ENCODE measurements around the gene PA2G4.
"Not testable (repeated sequence)": the region's sequence is repeated elsewhere in the genome, so short reads cannot be mapped to it uniquely, and the experiment has no call there.

Gene PA2G4

DNA sequence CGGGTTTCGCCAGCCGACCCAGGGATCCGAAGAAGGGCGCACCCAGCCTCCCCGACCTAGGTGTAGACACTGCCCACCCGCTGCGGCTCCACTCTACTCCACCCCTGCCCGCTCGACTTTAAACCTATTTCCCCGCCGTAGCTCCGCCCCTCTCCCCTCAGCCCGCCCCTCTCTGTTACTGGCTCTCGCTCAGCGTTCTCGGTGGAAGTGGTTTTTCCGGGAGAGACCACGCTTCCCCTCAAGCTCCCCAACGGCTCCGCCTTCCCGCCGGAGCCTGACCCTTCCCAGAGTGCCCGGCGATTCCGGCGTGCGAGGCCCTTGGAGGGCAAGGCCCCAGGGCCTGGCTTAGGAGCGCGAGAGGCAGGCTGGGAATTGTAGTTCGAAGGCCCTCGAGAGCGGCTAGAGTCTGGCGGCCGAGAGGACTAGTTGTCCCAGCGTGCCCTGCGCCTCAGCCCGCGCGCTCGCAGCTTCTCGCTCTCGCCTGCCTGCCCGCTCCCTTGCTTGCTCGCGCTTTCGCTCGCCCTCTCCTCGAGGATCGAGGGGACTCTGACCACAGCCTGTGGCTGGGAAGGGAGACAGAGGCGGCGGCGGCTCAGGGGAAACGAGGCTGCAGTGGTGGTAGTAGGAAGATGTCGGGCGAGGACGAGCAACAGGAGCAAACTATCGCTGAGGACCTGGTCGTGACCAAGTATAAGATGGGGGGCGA is at the start of gene PA2G4:
PA2G4 (plus strand) TSS at position 451 of the 706 bp plus-strand sequence; CDS start at position 630, 179 bp downstream.
- DNase-seq = peak; percentile 96 to 97

DNA sequence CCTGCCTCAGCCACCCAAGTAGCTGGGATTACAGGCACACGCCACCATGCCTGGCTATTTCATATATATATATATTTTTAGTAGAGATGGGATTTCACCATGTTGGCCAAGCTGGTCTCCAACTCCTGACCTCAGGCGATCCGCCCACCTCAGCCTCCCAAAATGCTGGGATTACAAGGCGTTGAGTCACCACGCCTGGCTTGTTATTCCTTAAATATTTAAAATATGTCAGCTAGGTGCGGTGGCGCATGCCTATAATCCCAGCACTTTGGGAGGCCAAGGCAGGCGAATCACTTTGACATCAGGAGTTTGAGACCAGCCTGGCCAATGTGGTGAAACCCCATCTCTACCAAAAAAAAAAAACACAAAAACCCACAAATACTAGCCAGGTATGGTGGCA is 44.4 kb upstream of the PA2G4 start:
- DNase-seq = not testable (repeated sequence)

DNA sequence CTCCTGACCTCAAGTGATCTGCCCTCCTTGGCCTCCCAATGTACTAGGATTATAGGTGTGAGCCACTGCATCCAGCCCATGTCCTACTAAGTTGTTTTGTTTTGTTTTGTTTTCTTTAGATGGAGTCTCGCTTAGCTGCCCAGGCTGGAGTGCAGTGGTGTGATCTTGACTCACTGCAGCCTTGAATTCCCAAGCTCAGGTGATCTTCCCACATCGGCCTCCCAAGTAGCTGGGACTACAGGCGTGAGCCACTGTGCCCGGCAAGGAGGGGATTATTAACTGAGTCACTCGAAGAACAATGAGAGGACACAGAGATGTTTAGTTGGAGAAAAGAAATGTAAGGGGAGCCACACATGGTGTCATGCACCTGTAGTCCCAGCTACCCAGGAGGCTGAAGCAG is 42.4 kb upstream of the PA2G4 start:
- no peak for DNase-seq

DNA sequence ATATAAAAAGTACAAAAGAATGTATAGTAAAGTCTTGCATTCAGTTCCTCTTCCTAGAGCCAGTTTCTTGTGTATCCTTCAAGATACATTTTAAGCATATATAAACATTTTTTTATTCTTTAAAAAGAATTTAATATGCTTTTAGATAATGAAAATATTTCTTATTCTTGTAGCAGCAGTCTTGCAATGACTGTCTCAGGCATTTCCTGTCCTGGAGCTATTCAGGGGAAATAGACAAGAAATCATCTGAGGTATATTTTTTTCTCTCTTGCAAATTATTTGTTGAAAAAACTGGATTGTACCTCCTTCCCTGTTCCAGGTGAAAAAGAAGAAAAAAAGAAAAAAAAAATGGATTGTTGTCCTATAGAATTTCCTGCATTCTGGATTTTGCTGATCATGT is 41.4 kb upstream of the PA2G4 start:
- no peak for DNase-seq

DNA sequence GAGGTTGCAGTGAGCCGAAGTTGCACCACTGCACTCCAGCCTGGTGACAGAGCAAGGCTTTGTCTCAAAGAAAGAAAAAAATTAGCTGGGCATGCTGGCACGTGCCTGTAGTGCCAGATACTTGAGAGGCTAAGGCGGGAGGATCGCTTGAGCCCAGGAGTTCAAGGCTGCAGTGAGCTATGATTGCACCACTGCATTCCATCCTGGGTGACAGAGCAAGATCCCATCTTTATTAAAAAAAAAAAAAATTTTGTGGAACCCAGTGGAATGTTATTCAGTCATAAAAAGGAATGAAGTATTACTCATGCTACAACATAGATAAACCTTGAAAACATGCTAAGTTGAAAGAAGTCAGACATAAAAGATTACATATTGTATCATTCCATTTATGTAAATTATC is 32.7 kb upstream of the PA2G4 start:
- no peak for DNase-seq

DNA sequence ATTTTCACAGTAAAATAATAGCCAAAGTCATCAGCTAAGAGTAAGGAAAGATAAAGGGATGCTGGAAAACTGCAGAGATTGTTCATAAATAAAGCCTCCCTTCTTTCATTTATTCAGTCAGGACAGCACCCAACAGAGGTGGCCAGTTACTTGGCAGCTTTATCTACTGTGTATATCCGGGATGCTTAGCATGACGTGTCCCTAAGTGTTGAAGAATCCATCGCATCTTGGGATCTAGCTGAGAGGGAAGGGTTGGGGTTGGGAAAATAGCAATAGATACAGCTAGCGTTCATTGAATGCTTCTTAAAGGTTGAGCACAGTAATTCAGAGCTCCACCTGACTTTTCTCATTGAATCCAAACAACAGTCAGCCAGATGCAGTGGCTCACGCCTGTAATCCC is 30.0 kb upstream of the PA2G4 start:
- no peak for DNase-seq

DNA sequence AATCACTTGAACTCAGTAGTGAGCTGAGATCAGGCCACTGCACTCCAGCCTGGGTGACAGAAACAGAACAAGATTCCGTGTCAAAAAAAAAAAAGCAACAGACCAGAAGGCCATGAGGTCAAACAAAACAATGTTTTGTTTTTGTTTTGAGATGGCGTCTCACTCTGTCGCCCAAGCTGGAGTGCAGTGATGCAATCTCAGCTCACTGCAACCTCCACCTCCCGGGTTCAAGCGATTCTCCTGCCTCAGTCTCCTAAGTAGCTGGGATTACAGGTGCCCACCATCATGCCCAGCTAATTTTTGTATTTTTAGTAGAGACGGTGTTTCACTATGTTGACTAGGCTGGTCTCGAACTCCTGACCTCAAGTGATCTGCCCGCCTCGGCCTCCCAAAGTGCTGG is 26.4 kb upstream of the PA2G4 start:
- not testable (repeated sequence) for DNase-seq

DNA sequence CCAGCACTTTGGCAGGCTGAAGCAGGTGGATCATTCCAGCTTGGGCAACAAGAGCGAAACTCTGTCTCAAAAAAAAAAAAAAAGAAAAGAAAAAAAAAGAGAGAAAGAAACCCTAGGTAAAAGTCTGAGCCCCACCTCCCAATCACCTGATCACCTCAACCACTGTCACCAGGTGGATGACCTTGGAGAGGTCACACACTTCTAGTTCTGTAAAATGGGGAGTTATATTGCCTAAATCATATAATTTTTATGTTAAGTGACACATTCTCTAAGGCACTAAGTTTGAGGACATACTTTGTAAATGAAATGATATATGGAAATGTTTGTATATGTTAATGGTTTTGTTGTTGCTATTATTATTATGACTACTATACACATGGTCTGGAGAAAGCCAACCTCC is 25.9 kb upstream of the PA2G4 start:
- no peak for DNase-seq

DNA sequence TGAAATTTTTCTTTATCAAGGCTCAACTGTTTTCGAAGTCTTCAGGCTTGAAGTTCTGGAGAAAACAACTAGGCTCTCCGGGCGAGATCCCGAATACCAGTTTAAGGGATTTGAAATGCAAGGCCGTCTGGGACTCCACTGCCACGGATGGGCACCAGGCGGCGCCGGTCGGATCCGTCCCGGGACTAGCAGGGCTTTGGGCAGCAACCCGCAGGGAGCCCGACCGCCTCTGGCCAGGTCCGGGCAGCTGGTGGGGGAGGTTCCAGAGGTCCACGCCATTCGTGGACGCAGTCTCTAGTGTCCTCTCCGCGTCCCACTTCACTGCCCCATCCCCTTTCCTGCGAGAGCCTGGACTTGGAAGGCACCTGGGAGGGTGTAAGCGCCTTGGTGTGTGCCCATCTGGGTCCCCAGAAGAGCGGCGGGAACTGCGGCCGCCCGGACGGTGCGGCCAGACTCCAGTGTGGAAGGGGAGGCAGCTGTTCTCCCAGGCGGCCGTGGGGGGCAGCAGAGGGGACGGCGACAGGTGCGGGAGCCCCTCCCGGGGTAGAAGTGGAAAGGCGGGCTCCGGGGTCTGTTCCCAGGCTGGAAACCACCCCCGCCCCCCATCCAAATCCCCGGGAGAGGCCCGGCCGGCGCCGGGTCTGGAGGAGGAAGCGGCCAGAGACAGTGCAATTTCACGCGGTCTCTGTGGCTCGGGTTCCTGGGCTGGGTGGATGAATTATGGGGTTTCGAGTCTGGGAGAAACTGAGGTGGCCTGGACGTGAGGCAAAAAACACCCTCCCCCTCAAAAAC is 25.2 kb upstream of the PA2G4 start:
- peak; percentile 61 to 63 for DNase-seq

DNA sequence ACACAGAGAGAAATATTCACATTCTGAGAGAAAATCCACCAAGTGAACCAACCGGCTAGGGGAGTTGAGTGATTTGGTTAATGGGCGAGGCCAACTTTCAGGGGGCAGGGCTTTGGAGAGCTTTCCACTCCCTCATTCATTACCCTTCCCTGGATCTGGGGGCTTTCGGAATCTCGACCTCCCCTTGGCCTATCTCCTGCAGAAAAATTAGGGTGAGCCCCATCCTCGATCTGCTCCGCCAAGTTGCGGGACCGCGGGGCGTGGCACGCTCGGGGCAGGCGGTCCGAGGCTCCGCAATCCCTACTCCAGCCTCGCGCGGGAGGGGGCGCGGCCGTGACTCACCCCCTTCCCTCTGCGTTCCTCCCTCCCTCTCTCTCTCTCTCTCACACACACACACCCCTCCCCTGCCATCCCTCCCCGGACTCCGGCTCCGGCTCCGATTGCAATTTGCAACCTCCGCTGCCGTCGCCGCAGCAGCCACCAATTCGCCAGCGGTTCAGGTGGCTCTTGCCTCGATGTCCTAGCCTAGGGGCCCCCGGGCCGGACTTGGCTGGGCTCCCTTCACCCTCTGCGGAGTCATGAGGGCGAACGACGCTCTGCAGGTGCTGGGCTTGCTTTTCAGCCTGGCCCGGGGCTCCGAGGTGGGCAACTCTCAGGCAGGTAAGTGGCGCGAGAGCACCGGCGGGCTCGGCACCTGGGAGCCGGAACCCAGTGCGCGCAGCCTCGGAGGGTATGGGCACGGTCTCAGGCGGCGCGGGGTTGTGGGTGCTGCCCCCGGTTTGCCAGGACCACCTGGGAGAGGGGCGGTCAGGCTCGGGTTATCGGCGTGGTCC is 24.4 kb upstream of the PA2G4 start, which contains the start of gene ERBB3:
ERBB3 (plus strand) TSS at position 443 of the 833 bp plus-strand sequence; CDS start at position 579, 136 bp downstream.
- DNase-seq = peak; percentile 7 to 22

DNA sequence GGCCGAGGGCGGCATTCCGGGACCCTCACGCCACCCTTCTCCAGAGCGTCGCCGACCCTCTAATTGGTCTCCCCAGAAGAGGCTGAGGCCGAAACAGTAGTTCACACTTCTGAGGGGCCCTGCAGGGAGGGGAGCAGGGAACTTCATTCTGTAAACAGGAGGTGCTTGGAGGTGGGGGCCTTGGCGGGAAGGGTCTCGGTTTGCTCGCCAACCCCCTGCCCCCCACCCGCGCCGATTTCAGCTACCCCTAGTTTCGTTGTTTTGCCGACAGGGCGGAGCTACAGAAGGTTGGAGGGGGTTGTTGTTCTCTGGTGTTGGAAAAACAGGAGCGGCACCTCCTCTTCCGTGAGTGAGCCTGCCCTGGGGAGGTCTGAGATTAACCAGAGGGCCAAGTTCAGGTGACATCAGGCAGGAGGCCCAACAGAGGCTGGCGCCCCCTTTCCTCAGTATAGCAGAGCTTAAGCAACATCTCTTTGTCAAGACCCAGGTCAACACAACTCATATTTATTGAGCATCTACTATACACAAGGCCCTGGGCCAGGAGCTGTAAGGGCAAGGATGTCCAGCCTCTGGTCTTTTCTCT is 23.7 kb upstream of the PA2G4 start:
- no peak for DNase-seq

DNA sequence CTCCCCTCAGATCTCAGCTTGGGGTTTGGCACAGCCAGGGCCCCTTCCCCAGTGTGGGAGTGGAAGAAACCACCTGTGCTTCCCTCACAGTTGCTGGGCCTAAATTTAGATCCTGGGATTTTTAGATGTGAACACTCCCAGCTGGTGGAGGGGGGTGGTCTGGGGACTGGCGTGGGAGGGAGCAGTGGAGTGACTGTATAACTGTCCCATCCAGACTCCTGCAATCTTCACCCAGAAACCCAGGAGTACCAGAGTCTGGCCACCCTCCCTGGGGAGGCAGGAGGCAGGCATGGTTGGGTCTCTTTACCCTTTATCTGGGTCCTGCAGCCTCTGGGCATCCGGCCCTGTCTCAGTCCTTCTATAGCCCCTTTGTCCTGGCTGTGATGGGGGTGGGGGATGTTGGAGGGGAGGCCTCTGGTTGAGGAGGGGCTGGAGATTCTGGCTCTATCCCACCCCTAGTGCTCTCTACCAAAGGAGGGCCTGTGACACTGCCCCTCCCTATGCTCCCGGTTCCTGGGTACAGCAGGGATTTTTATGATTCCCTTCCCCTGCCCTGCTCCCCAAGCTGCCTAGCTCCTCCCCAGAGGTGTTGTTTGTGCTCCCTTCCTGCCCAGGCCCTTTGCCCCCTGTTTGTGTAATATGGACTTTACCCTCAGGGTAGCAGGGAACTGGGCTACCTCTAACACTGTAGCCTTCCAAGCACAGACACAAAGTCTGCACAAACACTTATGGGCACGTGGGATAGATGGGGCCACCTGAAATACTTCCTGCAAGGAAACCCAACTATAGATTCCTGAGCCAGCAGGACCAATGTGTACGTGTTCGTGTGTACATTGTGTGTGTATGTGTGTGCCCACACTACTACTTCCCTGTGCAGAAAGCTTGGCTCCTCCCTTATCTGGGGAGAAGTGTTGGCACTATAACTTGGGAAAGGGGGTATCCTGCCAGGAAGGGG is 22.7 kb upstream of the PA2G4 start:
- no peak for DNase-seq

DNA sequence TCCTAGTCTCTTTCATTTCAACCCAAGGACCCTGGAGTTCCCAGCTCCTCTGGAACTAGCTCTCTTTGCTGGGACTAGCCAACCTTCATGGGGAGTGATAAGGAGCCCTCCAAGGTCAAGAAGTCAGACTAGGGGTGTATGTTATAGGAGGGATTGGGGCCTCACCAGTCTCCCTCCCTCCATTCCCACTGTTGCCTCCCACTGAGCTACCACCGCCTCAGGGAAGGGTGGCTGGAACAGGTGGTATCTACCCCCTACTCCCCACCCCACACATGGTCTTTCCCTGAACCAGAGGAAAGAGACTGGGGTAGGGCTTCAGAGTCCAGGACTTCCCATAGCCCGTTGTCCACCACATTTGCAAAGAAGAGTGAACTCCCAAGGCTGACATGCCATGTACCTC is 22.0 kb upstream of the PA2G4 start:
- no peak for DNase-seq

DNA sequence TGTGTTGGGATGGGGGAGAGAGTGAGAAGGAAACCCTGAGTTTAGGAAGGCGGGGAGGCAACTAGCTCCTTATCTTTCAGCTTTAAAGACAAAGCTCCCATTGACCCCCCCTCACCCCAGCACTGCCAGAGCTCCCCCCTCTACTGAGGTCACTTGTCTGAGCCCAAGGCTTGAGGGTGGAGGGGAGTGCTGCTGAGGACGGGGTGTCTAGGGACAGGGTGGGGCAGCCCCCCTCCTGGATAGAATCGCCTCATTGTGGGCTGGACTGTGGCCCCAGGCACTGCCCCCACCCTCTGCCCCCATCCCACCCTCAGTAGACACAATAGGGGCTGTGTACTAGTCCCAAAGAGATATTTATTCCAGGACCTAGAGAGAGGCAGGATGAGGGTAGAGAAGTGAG is 21.4 kb upstream of the PA2G4 start:
- DNase-seq = no peak

DNA sequence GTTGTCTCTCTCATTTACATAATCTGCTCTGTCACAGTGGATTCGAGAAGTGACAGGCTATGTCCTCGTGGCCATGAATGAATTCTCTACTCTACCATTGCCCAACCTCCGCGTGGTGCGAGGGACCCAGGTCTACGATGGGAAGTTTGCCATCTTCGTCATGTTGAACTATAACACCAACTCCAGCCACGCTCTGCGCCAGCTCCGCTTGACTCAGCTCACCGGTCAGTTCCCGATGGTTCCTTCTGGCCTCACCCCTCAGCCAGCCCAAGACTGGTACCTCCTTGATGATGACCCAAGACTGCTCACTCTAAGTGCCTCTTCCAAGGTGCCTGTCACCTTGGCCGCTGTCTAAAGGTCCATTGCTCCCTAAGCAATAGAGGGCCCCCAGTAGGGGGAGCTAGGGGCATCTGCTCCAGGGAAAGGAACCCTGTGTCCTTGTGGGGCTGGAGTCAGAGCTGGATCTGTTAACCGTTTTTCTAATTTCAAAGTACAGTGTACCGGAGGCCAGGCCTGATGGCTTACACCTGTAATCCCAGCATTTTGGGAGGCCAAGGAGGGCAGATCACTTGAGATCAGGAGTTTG is 19.3 kb upstream of the PA2G4 start:
- peak in 1 of 2 experiments; percentile 17 for DNase-seq

DNA sequence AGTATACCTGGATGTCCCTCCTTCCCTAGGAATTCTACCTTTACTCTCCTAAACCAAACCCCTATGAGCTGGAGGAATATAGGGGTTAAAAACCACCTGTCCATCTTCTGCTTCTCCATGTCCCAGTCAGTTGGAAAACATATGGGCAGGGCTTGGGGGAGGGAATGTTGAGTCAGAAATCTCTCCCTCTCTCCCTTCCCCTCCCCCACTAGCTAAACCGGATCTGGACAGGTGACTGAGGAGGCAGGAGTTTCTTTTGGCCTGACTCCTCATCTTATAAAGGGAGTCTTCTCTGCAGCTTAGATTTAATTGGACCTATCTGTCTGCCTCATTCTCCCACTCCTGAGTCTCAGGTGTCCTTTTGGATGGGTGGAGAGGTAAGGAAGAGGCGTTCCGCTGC is 18.3 kb upstream of the PA2G4 start:
- DNase-seq = no peak

DNA sequence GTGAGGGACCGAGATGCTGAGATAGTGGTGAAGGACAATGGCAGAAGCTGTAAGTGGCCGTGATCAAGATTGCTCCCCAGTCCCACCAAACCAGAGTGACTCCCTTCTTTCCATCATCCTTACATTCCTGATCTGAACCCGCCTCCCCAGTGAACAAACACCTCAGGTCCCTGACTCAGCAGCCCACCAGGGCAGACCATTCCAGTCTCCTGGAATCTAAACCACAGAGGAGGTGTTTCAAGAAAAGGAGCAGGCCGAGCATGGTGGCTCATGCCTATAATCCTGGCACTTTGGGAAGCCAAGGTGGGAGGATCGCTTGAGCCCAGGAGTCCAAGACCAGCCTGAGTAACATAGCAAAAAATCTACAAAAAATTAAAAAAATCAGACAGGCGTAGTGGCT is 17.8 kb upstream of the PA2G4 start:
- no peak for DNase-seq

DNA sequence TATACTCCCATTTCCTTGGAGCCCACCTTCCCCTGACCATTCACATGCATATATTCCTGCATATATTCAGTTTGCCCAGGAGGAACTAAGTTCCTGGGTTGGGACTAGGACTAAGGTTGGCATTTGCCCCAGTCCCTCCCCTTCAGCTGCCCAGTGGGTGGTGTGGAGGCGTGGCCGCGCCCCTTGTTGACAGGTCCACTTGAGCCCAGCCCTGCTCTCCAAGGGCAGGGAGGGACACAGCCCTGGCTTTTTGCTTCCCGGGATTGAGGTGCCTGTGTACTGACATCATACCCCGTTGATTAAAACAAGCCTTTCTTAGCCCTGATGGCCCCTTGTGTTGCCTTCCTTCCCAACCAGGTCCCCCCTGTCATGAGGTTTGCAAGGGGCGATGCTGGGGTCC is 17.1 kb upstream of the PA2G4 start:
- no peak for DNase-seq

DNA sequence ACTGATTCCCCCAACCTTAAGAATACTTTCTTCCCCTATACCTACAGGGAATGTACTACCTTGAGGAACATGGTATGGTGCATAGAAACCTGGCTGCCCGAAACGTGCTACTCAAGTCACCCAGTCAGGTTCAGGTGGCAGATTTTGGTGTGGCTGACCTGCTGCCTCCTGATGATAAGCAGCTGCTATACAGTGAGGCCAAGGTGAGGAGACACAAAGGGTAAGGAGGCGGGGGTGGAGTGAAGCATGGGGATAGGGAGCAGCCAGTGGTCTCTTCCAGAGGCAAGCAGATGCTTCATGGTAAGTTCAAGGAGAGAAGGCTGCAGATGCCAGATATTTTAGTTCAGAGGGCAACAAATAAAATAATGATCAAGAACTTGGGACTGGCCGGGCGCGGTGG is 6.6 kb upstream of the PA2G4 start:
- no peak for DNase-seq

DNA sequence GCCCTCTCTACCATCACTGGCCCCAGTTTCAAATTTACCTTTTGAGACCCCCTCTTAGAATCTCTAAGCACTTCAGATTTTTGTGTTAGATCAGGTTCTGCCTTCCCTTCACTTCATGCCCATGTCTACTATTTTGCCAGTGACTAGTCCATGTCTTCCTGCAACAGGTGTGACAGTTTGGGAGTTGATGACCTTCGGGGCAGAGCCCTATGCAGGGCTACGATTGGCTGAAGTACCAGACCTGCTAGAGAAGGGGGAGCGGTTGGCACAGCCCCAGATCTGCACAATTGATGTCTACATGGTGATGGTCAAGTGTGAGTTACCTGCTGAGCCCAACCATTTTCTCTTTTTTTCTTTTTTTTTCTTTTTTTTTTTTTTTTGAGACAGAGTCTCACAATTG is 5.8 kb upstream of the PA2G4 start:
- DNase-seq = no peak

DNA sequence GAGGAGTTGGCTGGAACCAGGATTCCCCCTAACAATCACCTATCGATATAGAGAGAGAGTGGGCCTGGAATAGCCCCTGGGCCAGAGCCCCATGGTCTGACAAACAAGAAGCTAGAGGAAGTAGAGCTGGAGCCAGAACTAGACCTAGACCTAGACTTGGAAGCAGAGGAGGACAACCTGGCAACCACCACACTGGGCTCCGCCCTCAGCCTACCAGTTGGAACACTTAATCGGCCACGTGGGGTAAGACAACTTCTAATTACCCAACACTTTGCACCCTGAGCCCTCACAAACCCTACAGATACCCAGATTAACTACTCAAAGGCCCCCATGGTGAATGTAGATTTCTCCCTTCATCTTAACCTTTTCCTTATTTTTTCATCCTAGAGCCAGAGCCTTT is 4.6 kb upstream of the PA2G4 start:
- DNase-seq = no peak
